H1 (cell line): Measurements from ENCODE around the gene TNFAIP8L3. TPM values are rescaled to one million over a fixed set of nuclear protein-coding genes. Genes with fewer than 3 reads are reported as not detected.

Source experiments
- BRCA1 ChIP-seq: IDR thresholded peaks from 2 replicates; pipeline ENCODE4 v1.6.1; 2012; ENCODE audit warnings: low read depth, low read length, improper control_type of control experiment
- CHD2 ChIP-seq: IDR thresholded peaks from 2 replicates; pipeline ENCODE4 v1.6.1; 2012; ENCODE audit warnings: low read length, improper control_type of control experiment
- CHD7 ChIP-seq: fragments of 300-600 bp; sonication (generic); IDR thresholded peaks from 2 replicates; pipeline ENCODE4 v1.7.1; 2012; ENCODE audit warnings: low read length, moderate library complexity, mild to moderate bottlenecking, inconsistent platforms; ENCODE audit not compliant: insufficient replicate concordance
- EGR1 ChIP-seq: IDR thresholded peaks from 2 replicates; pipeline ENCODE4 v1.6.1; 2011; ENCODE audit warnings: low read depth, low read length, borderline replicate concordance
- POLR2AphosphoS5 ChIP-seq: IDR thresholded peaks from 2 replicates; pipeline ENCODE4 v1.6.1; 2011; ENCODE audit warnings: low read depth, low read length
- SAP30 ChIP-seq: fragments of 300-600 bp; sonication (generic); IDR thresholded peaks from 2 replicates; pipeline ENCODE4 v1.7.1; 2012; ENCODE audit warnings: low read length, moderate library complexity, mild to moderate bottlenecking, inconsistent platforms; ENCODE audit not compliant: insufficient read depth, insufficient replicate concordance
- SUZ12 ChIP-seq: fragments of 200-600 bp; sonication (generic); IDR thresholded peaks from 2 replicates; pipeline ENCODE4 v1.6.1; 2012; ENCODE audit warnings: mild to moderate bottlenecking, inconsistent platforms, low read length, moderate library complexity, mixed read lengths
- polyA plus RNA-seq, 7 experiments: library from polyadenylated mRNA; depleted of rRNA in 3 of 7; stranded (reverse) in 5 of 7; unstranded in 2 of 7; fragments of >200 nt in 5 of 7; fragments of 200-250 nt in 2 of 7; gene quantifications; 1 replicate in 5 of 7; 2 replicates in 1 of 7; 4 replicates in 1 of 7; pipeline versions ENCODE4 v1.2.1 to v1.2.3, GENCODE V29; 2011 to 2013; ENCODE audit warnings: missing spikeins in 2 of 7, mixed read lengths in 2 of 7
- total RNA-seq: library from RNA; stranded (reverse); fragmentation: NEBNext Ultra II Directional; extraction: Animal tissue kit (Norgen Biotek cat#: 25700); gene quantifications from 2 replicates; pipeline ENCODE4 v1.2.1, GENCODE V29; 2021

The TNFAIP8L3 gene
- total and polyA plus RNA-seq, 2 of the 8 experiments (the other 6 are each of a cell fraction or from before 2014, with no cell fraction given) = 0.23 to 0.67 TPM

- TF ChIP-seq CHD7 = no peak
- TF ChIP-seq BRCA1 = no peak
- no peak for TF ChIP-seq SAP30
- TF ChIP-seq CHD2 = no peak
- no peak for TF ChIP-seq SUZ12
- no peak for TF ChIP-seq POLR2AphosphoS5
- TF ChIP-seq EGR1 = no peak
These were observed 34.0 kb upstream of the TNFAIP8L3 start (continued) for GRCh38 chr15:51128701-51129100.
